ENCODE results near the gene ADAT1.

GRCh38 chr16:75590920-75591843, 31.9 kb downstream of the ADAT1 start:
- TF ChIP-seq PKNOX1 (IDR thresholded peaks at IDR 0.05) = no peak
- no peak for TF ChIP-seq L3MBTL2 (conservative IDR thresholded peaks at IDR 0.05)
- TF ChIP-seq FOXM1 (IDR thresholded peaks at IDR 0.05; ENCODE audit: borderline replicate concordance) = no peak
- TF ChIP-seq NFRKB (IDR thresholded peaks at IDR 0.05) = no peak
- no peak for TF ChIP-seq SP1 (IDR thresholded peaks at IDR 0.05)
- TF ChIP-seq FOXA1 (IDR thresholded peaks at IDR 0.05) = no peak
- no peak for TF ChIP-seq ELF4 (IDR thresholded peaks at IDR 0.05)
- no peak for TF ChIP-seq FOXK2 (IDR thresholded peaks at IDR 0.05)
- TF ChIP-seq TARDBP (IDR thresholded peaks at IDR 0.05) = no peak
- no peak for TF ChIP-seq SUZ12 (IDR thresholded peaks at IDR 0.05)
- TF ChIP-seq ZNF384 (IDR thresholded peaks at IDR 0.05) = no peak

Data from HEK293T (cell line).